K562 (cell line): ENCODE data around the gene SNX9. TPM values are rescaled to one million over a fixed set of nuclear protein-coding genes. Genes with fewer than 3 reads are reported as not detected.
A peak's percentile ranks its signal among the peaks of the same experiment; 100 is the strongest.

Experiments
- ARNT ChIP-seq, 2 experiments: fragments of 450-650 bp; IDR thresholded peaks; 2 replicates each; pipeline ENCODE4 v1.6.1; 2016; ENCODE audit warnings: mild to moderate bottlenecking in 1 of 2
- CC2D1A ChIP-seq: fragments of 450-650 bp; IDR thresholded peaks from 2 replicates; pipeline ENCODE4 v1.6.1; 2017; ENCODE audit warnings: mild to moderate bottlenecking
- CXXC5 ChIP-seq: fragments of 250-450 bp; sonication (Bioruptor Pico); IDR thresholded peaks from 2 replicates; pipeline ENCODE4 v1.8.0; 2022; ENCODE audit warnings: inconsistent platforms, mild to moderate bottlenecking, moderate library complexity
- GTF2A2 ChIP-seq: IDR thresholded peaks from 2 replicates; pipeline ENCODE4 v1.6.1; 2016; ENCODE audit warnings: mild to moderate bottlenecking, missing genetic modification characterization, missing compliant biosample characterization
- HINFP ChIP-seq: fragments of 450-650 bp; conservative IDR thresholded peaks from 2 replicates; pipeline ENCODE4 v1.6.1; 2016; ENCODE audit warnings: missing genetic modification characterization, low read depth, mild to moderate bottlenecking, control low read depth, missing compliant biosample characterization
- KAT8 ChIP-seq: fragments of 450-650 bp; IDR thresholded peaks from 2 replicates; pipeline ENCODE4 v1.6.1; 2016; ENCODE audit warnings: low read depth, mild to moderate bottlenecking
- NR2C2 ChIP-seq, 2 experiments: fragments of 200-800 bp in 1 of 2; sonication (Bioruptor generic) in 1 of 2; sonication (generic) in 1 of 2; formaldehyde crosslinking in 1 of 2; IDR thresholded peaks; 2 replicates each; pipeline versions ENCODE4 v1.6.1 to v1.8.0; 2016 to 2022; ENCODE audit warnings: mild to moderate bottlenecking in 1 of 2, missing compliant biosample characterization in 1 of 2, missing genetic modification characterization in 1 of 2, missing genetic modification reagents in 1 of 2
- PRDM10 ChIP-seq: fragments of 450-650 bp; IDR thresholded peaks from 2 replicates; pipeline ENCODE4 v1.6.1; 2018; ENCODE audit not compliant: partially characterized antibody
- RNF2 ChIP-seq: sonication (generic); IDR thresholded peaks from 2 replicates; pipeline ENCODE4 v1.6.1; 2016
- YBX1 ChIP-seq: fragments of 450-650 bp; IDR thresholded peaks from 2 replicates; pipeline ENCODE4 v1.7.1; 2016; ENCODE audit warnings: mild to moderate bottlenecking
- ZFP30 ChIP-seq: fragments of 250-450 bp; sonication (Bioruptor Pico); IDR thresholded peaks from 2 replicates; pipeline ENCODE4 v1.8.0; 2022; ENCODE audit warnings: moderate library complexity, mild to moderate bottlenecking, inconsistent platforms, borderline replicate concordance
- ZNF121 ChIP-seq: sonication (generic); formaldehyde crosslinking; conservative IDR thresholded peaks from 2 replicates; pipeline ENCODE4 v1.8.0; 2022; ENCODE audit warnings: missing genetic modification reagents
- ZNF407 ChIP-seq: fragments of 450-650 bp; IDR thresholded peaks from 2 replicates; pipeline ENCODE4 v1.6.1; 2016; ENCODE audit warnings: low read depth
- ZNF445 ChIP-seq: fragments of 250-450 bp; sonication (Bioruptor Pico); IDR thresholded peaks from 2 replicates; pipeline ENCODE4 v1.4.0; 2020; ENCODE audit warnings: low read depth, mild to moderate bottlenecking, moderate library complexity
- ZNF644 ChIP-seq: fragments of 200-800 bp; sonication (Bioruptor generic); IDR thresholded peaks from 2 replicates; pipeline ENCODE4 v1.6.1; 2016; ENCODE audit warnings: low read depth, missing genetic modification characterization, missing compliant biosample characterization
- polyA plus RNA-seq, 8 experiments: library from polyadenylated mRNA; depleted of rRNA in 4 of 8; stranded (reverse) in 5 of 8; unstranded in 3 of 8; fragments of >200 nt; fragmentation: Nextera tagmentation in 2 of 8; fragmentation: Illumina TruSeq in 1 of 8; extraction: Ambion mirVana in 2 of 8; extraction: Trizol in 1 of 8; gene quantifications; 2 replicates each; pipeline versions ENCODE4 v1.2.1 to v1.2.3, GENCODE V29; 2011 to 2014; ENCODE audit warnings: inconsistent platforms in 1 of 8, missing spikeins in 1 of 8
- total RNA-seq, 7 experiments: library from RNA; depleted of rRNA in 6 of 7; stranded (reverse); fragments of >200 nt in 6 of 7; fragmentation: Illumina TruSeq in 2 of 7; extraction: Trizol in 2 of 7; gene quantifications; 2 replicates each; pipeline versions ENCODE4 v1.2.1 to v1.2.3, GENCODE V29; 2011 to 2021; ENCODE audit warnings: low replicate concordance in 1 of 7

The SNX9 gene
- total and polyA plus RNA-seq, 9 of the 15 experiments (the other 6 are each of a cell fraction or from before 2014, with no cell fraction given): 6.0 to 81.7 (median 57.1) TPM

- TF ChIP-seq ZFP30 (CRISPR knock-in tag) (no peak), NR2C2 (CRISPR knock-in tag; IDR thresholded peaks at IDR 0.05) (no peak), NR2C2 (tag; IDR thresholded peaks at IDR 0.05) (peak; percentile 28; the same call in 1 of the 2 replicates), ZNF644 (tag) (no peak), ZNF121 (CRISPR knock-in tag) (no peak), ZNF407 (no peak), ZNF445 (CRISPR knock-in tag) (no peak), PRDM10 (no peak), GTF2A2 (no peak), ARNT (IDR thresholded peaks at IDR 0.05) (no peak), RNF2 (0 out of 2 replicates have a peak, but pooled peaks have one; percentile 20), CXXC5 (CRISPR knock-in tag) (no peak), HINFP (tag) (no peak), YBX1 (no peak), KAT8 (no peak), CC2D1A (no peak)
Measured at GRCh38 chr6:157982102-157982562, 159.1 kb downstream of the SNX9 start (continued).
